IPS-18c (cell line): ENCODE data around the gene BCO1.

ENCODE experiments used
- H3K4me3 ChIP-seq: 2 replicates; pipeline ENCODE4 v1.7.0; 2013; ENCODE audit warnings: low read depth, mild to moderate bottlenecking, low read length, moderate library complexity; ENCODE audit not compliant: insufficient read depth
- H3K9me3 ChIP-seq: one replicate; pipeline ENCODE4 v1.6.1; 2013; ENCODE audit warnings: mild to moderate bottlenecking, low read length, moderate library complexity; ENCODE audit not compliant: control insufficient read depth, insufficient read depth

Gene BCO1, protein sequence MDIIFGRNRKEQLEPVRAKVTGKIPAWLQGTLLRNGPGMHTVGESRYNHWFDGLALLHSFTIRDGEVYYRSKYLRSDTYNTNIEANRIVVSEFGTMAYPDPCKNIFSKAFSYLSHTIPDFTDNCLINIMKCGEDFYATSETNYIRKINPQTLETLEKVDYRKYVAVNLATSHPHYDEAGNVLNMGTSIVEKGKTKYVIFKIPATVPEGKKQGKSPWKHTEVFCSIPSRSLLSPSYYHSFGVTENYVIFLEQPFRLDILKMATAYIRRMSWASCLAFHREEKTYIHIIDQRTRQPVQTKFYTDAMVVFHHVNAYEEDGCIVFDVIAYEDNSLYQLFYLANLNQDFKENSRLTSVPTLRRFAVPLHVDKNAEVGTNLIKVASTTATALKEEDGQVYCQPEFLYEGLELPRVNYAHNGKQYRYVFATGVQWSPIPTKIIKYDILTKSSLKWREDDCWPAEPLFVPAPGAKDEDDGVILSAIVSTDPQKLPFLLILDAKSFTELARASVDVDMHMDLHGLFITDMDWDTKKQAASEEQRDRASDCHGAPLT

DNA sequence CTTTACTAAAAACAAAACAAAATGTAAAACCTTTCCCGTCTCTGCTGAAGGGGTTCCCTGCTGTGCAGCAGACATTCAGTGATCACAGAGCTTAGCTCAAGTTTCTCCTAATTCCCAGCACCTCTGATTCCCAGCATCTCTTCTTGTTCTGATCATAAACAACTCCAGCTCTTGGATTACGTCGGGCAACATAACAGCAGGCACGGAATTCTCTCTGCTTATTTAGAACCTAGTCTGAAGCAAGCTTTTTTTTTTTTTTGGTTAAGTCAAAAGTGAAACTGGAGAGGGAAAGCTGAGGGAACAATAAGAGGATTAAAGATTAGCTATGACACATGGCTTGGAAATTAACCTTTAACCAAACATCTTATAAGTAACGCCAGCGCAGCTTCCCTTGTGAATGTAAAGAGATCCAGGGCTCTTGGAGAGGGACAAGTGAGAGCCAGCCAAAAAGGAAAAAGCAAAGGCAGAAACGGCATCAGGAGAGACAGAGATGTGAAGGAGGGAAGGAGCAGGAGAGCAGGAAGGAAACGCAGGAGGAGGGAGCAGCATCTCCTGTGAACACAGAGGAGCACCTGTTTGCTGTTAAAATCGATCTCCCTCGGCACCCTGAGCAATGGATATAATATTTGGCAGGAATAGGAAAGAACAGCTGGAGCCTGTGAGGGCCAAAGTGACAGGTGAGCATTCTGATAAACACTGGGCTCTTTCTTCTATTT lies at the start of gene BCO1:
BCO1 (plus strand) TSS at position 394 of the 716 bp plus-strand sequence; CDS start at position 614, 220 bp downstream.
- peaks cover 2% of the 10 kb centered on the region for H3K9me3 ChIP-seq
- peak within 1 kb of the TSS; percentile 24; the same call in 1 of the 2 replicates for H3K4me3 ChIP-seq

DNA sequence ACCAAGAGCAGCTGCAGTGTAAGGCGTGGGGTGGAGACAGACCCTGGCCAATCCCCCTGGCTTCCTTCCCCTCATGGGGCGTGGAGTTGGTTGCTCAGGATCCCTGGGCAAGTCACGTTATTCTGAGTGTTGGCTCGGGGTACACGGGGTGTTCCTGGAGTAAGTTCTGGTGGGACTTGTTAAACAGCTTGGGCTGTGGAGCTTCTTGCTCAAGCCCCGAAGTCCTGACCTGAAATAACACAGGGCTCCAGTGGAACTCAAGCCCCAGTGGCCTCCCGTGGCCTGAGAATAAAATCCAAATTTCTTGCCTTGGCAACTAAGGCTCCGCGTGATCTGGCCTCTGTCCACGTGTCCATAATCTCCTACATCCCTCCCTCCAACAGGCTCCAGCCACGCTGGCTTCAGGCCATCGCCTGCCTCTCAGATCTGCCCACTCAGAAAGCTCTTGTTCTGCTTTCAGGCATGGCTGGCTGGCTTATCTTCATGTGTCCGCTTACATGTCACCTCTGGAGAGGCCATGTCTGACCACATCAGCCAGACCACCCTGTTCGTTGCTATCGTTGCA lies 49.3 kb upstream of the BCO1 start:
- H3K4me3 ChIP-seq = no peak overlapping the region
- H3K9me3 ChIP-seq = no peaks in the 10 kb centered on the region

DNA sequence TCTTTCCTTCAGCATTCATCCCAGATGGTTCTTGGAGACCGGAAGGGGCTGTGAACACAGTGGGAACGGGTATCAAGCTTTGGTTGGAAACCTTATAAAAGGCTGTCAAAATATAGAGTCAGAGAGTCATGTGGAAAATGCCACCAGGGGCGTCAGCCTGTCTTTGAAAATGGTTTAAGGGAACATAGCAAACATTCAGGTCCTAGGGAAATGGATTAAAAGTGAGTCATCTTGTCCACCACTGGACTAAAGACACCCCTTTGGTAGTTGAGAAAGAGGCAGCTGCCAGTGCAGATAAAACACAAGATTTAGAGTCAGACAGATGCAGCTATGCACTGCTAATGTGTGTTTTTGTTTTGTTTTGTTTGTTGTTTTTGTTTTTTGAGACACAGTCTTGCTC lies 47.8 kb upstream of the BCO1 start:
- Histone ChIP-seq H3K9me3 (no peaks in the 10 kb centered on the region), H3K4me3 (no peak overlapping the region)

DNA sequence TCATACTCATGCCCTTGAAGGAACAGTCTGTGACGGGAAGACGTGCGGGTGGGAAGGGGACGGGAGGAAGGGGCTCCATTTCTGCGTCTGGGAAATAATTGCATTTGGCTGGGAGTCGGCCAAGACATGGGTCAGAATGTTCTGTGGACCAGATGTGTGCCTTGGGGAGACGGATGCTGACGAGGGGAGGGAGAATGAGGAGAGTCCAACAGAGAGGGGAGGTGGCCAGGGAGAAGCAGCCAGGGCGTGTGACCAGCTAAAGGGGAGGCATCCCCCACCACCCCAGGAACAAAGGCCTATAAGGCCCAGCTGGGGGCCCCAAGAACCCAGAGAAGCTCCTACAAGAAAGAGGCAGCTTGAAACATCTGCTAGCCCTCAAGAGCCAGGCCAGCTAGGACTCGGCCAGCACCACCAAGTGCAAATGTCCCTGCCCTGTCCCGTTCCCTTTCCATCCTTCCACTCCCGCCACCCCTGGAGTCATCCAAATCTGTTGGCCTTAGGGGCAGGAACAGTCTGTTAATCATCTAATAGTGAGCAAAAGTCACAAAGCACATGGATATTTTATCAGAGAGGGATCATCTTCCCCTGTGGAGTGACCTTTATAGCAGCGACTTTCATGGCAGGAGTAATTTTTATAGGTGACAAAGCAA lies 42.5 kb upstream of the BCO1 start:
- Histone ChIP-seq H3K9me3 (peaks cover 2% of the 10 kb centered on the region), H3K4me3 (no peak overlapping the region)

DNA sequence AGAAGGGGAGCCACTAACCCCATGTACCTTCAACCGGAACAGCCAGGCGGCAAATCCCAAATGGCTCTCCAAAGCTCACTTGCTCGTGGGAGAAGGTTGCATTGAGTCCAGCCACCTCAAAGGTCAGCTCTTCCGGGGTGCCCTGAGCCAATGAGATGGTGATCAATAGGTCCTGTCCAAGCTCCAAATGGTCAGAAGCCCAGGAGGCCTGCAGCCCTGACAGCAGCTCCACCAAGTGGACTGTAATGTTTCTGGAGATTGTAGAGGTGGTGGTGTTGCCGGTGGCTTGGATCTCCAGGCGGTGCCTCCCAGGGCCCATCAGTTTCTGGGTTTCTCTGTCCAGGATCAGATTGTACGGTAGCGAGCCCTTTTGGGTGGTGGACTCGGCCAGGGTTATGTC lies 39.9 kb upstream of the BCO1 start:
- Histone ChIP-seq H3K4me3 (no peak overlapping the region), H3K9me3 (peaks cover 2% of the 10 kb centered on the region)

DNA sequence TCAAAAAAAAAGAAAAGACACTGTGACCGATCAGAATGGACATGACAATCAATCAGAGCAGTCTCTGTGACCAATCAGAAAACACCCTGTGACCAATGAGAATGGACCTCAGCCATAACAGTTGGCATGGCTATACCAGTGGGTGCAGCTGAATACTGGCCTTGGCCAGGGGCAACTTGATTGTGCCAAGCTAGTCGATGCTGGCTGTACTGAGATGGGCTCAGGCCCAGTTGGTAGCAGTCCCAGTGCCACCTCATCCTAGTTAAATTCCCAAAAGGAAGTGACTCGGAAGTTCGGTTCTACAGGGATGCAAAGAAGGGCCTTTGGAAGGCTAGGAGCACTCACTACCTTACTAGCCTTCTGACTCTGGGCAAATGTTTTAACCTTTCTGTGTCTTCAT lies 37.2 kb upstream of the BCO1 start:
- Histone ChIP-seq H3K9me3 (peaks cover 2% of the 10 kb centered on the region), H3K4me3 (no peak overlapping the region)

DNA sequence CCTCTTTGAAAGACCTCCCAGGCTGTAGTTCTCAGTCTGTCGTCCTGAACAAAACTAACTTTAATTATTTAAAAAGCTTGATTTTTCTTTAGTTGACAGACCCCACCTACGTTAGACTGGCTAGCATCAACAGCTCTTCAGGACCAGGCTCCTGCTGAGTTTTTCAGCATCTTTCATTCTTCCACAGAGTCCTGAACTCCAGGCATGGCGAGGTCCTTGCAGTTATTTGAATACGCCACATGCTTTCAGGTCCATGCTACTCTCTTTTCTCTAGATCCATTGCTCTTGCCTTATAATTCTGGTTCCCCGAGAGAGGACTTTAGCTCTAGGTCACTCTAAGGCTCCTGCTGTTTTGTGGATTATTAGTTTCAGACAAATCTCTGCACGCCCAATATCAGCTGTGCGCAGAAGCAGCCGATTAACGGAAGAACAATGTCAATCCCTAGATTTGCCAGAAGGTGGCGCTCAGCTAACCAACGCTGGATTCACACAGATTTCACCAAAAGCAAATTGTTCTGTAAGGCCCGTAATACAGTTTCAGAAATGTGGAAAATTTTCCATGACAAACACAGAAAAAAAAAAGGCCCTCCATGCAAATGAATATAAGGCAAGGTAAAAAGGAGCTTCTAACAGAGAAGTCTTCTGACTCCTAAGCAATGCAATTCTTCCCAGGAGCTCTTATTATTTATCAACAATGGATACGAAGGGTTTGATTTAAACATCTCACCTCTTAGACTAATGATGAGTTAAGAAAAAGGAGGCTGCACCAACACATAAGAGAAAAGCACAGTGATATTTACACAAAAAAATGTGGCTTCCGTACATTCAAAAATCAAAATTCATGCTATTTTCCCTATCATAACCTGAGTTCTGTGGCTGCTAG lies 33.5 kb upstream of the BCO1 start:
- no peak overlapping the region for H3K4me3 ChIP-seq
- peaks cover 2% of the 10 kb centered on the region for H3K9me3 ChIP-seq

DNA sequence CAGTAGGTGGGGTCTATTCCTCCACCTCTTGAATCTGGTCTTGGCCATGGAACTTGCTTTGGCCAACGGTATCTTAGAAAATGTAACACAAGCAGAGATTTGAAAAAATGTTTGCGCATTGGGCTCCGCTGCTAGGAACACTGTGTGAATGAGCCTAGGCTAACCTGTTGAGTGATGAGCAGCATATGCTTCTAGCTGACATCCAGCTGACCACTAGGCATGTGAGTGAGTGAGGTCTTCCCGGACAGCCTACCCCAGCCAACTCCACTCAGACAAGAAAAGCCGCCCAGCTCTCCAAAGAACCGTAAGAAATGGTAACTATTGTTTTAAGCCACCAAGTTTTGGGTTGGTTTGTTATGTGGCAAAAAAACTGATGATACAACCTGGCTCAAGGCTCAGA lies 31.4 kb upstream of the BCO1 start:
- Histone ChIP-seq H3K9me3 (peaks cover 2% of the 10 kb centered on the region), H3K4me3 (no peak overlapping the region)

DNA sequence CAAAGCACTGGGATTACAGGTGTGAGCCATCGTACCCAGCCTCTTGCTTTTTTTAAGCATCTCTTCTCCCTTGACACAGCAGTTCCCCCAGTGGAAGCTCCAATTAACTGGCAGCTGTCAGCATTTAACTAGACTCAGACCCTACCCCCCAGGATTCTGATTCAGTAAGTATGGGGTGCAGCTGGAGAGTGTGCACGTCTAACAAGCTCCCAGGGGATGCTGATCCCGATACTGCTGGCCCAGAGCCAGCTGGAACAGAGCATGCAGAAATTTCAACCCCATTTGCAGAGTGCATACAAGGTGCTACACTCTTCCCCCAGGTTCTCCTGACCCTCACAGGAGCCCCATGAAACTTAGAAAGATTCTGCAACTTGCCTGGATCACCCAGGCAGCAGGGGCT lies 27.7 kb upstream of the BCO1 start:
- Histone ChIP-seq H3K9me3 (peaks cover 2% of the 10 kb centered on the region), H3K4me3 (no peak overlapping the region)

DNA sequence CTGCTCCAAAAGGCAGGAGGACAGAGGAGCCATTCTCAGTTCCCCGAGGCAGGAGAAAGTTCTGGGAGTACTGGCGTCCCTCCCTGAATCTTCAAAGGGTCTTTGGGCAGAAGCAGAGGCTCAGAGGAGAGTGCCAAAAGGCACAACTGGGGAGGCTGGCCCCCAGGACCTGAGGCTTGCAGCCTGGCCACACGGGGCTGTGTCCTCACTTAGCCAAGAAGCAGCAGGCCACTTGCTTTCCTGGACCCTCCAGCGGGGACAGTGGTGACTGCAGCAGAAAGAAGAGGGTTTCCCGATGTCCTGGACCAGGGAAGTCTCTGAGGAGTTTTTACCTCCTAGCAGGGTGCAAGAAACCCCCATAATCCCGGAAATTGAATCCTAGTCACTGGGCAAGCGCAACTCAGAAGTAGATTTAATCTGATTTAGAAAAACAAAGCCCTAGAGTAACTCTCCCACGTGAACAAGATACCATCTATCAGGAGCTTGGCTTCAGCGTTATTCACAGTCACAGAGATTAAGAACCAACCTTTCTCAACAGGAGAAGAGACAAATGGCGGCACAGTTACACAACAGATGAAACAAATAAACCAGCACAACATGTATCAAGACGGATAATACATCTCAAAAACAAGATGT lies 25.5 kb upstream of the BCO1 start:
- Histone ChIP-seq H3K9me3 (peaks cover 2% of the 10 kb centered on the region), H3K4me3 (no peak overlapping the region; the same call in 1 of the 2 replicates)

DNA sequence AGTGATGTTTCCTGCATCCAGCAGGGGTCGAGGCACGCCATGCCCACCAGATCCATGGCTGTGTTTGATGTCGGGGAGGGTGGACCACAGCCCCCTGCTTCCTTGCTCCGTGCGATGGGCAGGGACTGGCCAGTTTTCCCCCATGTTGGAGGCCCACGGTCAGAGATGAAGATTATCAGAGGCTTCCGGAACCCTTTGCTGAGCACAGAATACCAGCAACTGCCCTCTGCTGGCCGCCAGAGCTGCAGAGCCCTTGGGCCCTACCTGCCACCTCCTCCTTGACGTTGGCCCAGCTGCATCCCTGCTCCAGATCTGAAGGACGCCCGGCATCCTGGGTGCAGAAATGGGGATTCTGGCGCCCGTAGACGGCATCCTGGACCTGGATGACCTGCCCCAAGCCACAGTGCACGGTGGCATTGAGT lies 23.7 kb upstream of the BCO1 start:
- Histone ChIP-seq H3K4me3 (no peak overlapping the region), H3K9me3 (no peaks in the 10 kb centered on the region)

DNA sequence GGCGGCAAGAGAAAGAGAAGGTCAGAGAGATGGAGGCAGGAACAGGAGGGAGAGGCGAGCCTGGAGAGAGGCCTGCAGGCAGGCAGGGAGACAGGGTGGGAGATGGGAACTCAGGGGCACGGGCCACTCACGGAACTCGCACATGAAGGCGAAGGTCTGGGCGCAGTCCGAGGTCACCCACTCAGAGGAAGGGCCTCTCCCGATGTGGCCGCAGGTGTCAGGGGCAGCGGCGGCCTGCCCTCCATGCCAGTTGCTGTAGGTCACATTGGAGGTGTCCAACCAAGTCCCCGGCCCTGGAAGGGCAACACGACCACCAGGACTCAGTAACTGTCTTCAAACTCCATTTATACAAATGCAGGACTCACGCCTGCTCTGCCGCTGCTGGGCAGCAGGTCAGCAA lies 22.4 kb upstream of the BCO1 start:
- Histone ChIP-seq H3K9me3 (no peaks in the 10 kb centered on the region), H3K4me3 (no peak overlapping the region)

DNA sequence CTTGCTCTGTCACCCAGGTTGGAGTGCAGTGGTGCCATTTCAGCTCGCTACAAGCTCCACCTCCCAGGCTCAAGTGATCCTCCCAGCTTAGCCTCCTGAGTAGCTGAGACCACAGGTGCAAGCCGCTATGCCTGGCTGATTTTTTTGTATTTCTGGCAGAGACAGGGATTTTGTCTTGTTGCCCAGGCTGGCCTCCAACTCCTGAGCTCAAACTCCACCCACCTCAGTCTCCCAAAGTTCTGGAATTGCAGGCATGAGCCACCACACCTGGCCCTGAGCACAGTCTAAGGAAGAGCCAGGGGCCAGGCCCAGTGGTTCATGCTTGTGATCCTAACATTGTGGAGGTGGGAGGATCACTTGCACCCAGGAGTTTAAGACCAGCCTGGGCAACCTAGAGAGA lies 21.8 kb upstream of the BCO1 start:
- Histone ChIP-seq H3K4me3 (no peak overlapping the region), H3K9me3 (no peaks in the 10 kb centered on the region)

DNA sequence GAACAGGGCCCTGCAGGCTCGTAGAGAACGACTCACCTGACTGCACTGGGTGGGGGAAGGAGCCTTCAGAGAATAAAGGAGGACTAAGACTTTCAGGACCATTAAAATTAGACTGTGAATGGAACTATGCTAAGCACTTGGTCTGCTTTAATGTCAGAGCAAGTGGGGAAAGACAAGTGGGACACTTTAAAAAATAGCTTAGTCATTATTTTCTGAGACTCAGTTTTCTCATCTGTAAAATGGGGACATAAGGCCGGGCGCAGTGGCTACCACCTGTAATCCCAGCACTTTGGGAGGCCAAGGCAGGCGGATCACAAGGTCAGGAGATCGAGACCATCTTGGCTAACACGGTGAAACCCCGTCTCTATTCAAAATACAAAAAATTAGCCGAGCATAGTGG lies 19.3 kb upstream of the BCO1 start:
- Histone ChIP-seq H3K4me3 (no peak overlapping the region), H3K9me3 (no peaks in the 10 kb centered on the region)

DNA sequence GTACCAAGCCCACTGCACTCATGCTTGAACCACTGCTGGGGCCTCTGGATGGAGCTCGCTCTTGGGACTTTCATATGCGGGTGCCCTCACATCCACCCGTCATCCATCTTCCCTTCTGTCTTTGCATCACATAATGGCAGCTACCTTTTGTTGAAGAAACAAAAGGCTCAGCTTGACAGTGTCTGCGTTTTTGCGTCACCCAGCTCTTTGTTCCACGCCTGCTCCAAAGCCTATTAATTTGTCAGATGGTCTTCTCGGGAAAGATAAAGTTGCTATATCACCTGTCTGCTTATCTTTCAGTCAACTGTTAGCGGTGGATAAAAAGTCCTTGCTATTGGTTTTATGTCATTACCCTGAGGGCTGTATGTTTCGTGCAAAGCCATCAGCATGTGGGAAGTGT lies 18.1 kb upstream of the BCO1 start:
- Histone ChIP-seq H3K4me3 (no peak overlapping the region), H3K9me3 (no peaks in the 10 kb centered on the region)

DNA sequence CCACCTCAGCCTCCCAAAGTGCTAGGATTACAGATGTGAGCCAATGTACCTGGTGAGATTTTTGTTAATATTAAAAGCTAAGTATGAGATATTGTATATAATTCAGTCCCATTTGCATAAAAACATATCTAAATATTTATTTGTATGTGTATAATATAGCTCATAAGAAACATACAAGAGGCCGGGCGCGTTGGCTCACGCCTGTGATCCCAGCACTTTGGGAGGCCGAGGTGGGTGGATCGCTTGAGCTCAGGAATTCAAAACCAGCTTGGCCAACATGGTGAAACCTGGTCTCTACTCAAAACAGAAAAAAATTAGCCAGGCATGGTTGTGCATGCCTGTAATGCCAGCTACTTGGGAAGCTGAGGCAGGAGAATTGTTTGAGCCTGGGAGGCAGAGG lies 16.8 kb upstream of the BCO1 start:
- Histone ChIP-seq H3K9me3 (no peaks in the 10 kb centered on the region), H3K4me3 (no peak overlapping the region)
